Panc1 (cell line): Measurements from ENCODE around the gene SDC1.

Experiments used
- POLR2AphosphoS5 ChIP-seq: IDR thresholded peaks from 2 replicates; pipeline ENCODE4 v1.6.1; 2012; ENCODE audit warnings: mild to moderate bottlenecking, low read depth, low read length, moderate library complexity
- REST ChIP-seq, 2 experiments: IDR thresholded peaks; 2 replicates each; pipeline ENCODE4 v1.6.1; 2011 to 2012; ENCODE audit warnings: low read depth in 2 of 2, control low read depth in 1 of 2, low read length in 1 of 2, mild to moderate bottlenecking in 1 of 2, moderate library complexity in 1 of 2; ENCODE audit not compliant: insufficient read depth in 1 of 2
- TF ChIP-seq, protein P1 (sequence below): fragments of 450-650 bp; IDR thresholded peaks from 2 replicates; pipeline ENCODE4 v1.5.1; 2017; ENCODE audit warnings: mild to moderate bottlenecking

DNA sequence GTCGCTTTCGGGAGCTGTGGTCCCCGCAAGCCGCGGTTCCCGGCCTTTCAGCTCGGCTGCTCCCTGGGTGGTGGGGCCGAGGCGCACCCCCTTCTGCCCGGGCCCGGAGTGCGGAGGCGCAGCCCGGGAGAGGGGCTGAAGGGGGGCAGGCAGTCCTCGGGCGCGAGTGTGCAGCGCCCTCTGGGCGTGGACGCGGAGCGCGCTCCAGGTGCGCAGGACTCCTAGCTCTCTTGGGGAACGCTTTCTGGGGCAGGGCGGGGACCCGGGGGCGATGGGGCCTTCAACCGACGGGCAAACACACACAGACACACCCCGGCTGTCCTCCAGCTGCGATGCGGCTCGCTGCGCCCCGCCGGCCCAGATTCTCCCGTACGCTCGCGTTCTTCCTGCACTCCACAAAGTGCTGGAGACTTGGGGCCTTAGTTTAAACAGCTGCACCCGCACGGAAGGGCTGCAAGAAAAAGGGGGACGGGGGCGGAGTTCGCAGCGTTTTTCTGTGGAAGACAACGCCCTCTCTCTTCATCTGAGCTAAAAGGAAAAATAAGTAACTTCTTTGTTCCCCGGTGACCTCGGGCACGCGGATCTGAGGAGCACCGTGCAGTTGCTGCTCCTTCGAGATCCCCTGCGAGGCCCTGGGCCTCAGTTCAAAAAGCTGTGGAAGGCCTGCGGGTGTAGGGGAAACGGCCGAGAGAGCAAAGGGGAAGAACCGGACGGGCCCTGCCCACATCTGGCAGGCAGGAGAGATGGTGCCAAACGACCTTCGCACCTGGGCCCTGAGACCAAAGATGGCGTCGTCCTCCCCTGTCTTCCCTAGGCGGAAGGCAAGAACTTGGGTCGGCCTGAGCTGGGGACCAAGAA lies 593 bp upstream of the SDC1 start:
- TF ChIP-seq, protein P1, sequence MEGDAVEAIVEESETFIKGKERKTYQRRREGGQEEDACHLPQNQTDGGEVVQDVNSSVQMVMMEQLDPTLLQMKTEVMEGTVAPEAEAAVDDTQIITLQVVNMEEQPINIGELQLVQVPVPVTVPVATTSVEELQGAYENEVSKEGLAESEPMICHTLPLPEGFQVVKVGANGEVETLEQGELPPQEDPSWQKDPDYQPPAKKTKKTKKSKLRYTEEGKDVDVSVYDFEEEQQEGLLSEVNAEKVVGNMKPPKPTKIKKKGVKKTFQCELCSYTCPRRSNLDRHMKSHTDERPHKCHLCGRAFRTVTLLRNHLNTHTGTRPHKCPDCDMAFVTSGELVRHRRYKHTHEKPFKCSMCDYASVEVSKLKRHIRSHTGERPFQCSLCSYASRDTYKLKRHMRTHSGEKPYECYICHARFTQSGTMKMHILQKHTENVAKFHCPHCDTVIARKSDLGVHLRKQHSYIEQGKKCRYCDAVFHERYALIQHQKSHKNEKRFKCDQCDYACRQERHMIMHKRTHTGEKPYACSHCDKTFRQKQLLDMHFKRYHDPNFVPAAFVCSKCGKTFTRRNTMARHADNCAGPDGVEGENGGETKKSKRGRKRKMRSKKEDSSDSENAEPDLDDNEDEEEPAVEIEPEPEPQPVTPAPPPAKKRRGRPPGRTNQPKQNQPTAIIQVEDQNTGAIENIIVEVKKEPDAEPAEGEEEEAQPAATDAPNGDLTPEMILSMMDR, result peak; percentile 92
- TF ChIP-seq REST (IDR thresholded peaks at IDR 0.05; ENCODE audit: insufficient read depth in 1 of 2, low read depth in 2 of 2, low read length in 1 of 2) (no peak), POLR2AphosphoS5 (no peak)
